CD4-positive, alpha-beta T cell treated with Interleukin-4 for 4 hours (primary cell): ENCODE results near the gene APBA2.
"Not testable (repeated sequence)": the region's sequence is repeated elsewhere in the genome, so short reads cannot be mapped to it uniquely, and the experiment has no call there.

Experiments used
- DNase-seq: peaks from one replicate; pipeline ENCODE4 v3.0.0-alpha.2; 2020

The APBA2 gene

DNA sequence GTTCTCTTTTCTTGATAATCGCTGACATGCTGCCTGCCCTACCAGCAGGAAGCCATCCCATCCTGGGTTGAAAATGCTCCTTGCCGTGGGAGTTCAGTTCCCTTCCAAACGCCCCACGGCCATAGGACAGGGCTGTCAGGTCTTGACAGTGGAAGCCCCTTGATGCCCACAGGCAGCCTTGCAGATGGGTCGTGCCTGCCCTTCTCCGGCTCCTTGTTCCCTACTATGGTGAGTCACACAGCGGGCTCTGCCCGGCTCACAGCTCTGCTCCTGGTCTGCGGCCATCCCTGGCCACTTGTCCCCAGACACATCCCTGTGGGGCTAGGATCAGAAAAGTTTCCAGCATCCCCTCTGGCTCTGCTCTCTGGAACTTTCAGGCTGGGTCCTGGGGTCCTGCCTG, 6.2 kb upstream of the APBA2 start:
- no peak for DNase-seq

DNA sequence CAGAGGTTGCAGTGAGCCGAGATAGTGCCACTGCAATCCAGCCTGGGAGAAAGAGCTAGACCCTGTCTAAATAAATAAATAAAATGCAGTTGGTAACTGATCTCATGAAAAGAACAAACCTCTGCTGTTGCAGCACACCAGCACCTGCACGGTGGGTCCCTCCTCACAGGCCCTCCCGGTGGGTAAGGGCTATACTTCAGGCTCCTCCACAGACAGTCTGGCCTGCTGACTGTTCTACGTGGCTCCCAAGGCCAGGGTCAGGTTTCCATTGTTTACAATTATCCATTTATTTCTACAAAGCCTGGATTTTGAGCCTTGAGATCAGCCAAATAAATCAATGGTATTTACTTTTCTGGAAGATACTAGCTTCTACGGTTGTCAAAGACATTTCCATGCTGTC, 5.1 kb upstream of the APBA2 start:
- DNase-seq: no peak

DNA sequence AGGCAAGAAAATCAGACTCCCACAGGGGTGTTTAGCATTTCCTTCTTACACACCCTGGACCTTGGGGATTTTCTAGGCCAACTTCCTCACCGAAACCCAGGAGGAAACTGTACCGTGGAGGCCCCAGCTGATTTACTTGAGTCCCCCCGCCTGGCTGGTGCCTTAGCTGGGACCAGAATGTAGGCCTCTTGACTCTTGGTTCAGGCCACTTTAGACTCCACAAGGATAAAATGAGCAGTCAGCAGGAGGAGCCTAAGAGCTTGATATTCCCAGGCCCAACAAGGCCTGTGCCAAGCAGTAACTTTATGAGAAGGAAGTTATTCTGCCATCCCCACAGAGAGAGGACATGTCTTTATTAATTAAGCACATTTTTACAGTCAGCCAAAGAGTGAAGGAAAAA, 4.6 kb upstream of the APBA2 start:
- no peak for DNase-seq

DNA sequence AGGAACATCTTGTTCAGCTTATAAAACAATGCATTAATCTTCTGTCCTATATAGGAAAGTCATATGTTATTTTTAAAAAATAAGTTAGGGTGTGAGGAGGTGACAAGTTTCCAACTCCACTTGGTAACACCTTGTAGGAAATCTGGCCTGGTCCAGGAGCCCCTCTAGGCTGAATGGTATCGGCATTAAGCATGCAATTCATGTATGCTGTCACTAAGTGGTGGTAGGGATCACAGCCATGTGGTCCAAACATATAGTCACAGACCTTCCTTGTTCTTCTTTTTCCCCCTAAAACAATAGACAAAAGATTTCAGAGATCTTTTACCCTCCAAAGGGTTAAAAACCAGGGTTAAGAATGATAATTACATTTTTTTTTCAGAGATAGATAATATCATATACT, 4.2 kb upstream of the APBA2 start:
- DNase-seq: no peak

DNA sequence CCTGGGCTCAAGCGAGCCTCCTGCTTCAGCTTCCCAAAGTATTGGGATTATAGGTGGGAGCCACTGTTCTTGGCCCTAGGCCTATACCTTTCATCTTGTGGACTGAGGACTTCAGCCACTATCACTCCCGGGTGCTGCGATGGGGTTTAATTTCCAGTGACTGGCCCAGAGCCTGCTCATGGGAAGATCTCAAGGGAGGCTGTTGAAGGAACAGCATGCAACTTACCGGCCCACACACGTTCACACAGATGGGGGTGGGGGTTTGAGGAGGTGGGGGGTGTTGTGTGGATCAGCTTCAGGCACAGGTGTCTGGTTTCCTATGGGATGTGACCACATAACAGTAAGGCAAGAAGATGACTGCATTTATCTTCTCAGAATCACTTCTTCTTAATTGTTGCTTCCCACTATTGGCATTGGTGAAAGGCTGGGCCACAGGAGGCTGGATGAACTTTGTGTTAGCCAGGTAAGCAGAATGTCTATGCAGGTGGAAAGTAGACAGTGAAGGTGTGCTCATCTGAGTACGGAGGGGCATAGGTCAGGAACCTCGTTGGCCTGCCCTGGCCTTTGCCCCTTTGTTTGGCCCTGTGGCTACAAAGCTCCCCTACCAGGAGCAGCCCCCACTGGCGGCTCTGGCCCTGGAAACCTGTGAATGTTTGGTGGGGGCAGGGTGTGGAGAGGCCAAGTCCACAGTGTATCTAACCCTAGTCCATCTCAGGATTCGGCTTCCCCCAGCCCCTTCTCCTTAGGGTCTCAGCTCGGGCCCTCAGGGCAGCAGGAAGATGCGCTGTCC, 1.4 kb upstream of the APBA2 start:
- no peak for DNase-seq

DNA sequence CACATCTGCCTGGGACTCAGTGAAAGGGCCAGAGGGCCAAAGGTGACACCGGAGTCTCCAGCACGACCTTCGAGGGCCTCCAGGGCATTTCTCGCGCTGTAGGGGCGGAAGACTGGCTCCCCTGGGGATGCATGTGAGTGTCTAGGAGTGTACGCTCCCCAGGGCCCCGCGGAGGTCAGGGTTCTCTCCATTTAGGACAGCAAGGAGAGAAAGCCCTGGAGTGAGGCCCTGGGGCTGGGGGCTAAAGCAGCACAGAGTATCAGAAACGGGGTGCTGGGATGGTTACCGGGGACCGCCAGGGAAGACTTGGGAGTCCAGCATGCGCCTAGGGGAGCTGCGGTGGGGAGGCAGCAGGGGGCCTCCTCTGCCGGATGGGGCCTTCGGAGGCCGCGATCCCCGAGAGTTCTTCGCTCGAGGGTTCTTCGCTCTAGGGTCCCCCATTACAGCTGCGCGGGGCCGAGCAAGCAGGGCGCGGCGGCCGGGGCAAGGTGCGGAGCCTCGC, 595 bp upstream of the APBA2 start:
- no peak for DNase-seq

DNA sequence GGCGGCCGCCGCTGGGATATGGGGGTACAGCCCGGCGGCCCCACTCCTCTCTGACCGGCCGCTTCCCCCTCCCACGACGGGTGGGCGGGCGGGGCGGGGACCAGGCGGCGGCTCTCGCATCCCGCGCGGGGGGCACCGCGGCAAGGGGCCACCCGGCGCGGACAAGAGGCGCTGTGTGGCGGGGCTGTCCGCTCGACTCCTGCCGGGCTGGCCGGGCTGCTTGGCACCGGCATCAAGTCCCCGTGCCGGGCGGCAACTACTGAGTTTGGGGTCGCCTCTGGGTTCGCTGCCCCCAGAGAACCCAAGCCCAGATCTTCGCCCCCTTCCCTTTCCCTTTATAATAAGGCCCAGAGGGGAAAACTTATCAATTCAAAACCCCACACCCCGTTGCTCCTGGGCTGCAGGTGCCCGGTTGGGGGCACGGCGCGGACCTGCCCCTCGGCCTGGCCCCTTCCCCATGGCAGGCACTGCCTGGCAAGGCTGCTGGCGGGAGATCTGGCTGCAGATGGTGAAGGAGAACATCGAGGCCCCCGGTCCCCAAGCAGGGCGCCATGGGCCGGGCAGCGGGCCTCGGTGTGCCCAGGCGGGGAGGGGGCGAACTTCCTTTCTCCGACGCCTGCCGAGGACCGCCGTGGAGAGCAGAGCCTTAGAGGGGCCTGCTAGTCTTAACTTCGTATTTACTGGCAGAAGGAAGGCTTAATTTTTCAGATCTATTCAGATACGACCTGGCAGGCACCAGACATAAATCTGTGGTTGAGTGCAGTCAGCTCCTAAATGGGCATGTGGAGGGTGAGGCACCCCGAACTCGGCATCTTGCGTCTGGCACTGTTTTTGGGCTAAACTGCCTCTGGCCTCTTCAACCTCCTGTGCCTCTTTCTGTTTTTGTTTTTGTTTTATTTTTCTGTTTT, 911 bp downstream of the APBA2 start:
- peak; percentile 2 for DNase-seq

DNA sequence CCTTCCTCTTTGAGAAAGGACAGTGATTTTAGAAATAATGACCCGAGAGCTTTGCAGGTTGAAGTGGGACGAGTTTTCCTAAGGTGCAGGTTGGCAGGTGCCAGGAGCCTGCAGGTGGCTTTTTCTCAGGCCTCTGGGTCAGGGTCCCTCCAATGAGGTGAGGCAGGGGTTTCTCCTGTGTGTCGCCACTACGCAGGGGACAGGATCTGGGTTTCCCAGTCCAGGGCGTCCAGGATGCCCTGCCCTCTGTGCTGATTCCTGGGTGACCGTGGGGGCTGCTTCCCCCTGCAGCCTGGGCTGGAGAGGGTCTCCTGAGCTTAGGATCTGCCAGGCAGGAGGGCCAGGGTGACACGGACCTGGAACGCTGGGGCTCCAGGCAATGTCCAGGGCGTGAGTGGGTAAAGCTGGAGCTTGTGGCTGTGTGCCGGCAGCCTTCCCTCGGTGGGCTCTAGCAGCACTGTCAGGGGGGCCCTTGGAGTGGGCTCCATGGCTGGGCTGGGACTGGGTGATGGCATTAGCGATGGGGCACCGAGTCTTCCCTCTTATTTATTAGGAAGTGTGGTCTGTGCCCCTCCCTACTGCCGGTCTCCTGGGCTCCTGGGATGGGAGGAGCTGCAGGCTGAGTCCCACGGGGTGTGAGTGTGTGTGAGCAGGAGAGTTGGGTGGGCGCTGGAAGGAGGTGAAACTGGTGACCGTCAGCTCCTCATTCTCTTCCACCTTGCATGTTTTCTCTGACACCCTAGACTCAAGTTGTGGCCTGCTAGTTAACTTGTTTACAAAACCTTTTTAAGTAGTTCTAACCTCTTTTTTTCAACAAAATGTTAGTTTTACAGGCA, 1.8 kb downstream of the APBA2 start:
- no peak for DNase-seq

DNA sequence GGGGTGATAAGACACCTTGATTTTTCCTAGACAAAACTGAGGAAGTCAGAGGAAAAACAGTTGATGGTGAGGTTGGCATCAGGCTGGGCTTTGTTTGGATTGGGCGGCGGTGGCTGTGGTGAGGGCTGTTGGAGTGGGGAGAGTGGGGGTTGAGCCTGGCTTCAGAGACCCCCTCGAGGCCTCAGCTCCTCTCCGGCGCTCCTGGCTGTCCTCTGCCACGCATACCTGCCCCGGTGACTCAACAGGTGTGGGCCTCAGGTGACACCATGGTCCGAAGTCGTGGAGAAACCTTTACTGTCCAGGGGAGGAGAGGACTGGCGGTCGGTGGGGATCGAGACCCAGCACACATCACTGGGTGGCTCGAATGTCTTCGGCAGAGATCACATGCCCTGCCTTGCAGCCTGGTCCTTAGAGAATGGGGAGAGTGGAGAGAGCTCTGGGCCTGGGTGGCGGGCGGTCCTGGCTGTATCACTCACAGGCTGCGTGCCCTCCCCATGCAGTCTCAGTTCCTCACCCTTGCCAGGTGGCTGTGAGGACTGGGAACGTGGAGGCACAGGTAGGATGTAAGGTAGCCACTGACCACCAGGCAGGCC, 2.6 kb downstream of the APBA2 start:
- DNase-seq: no peak

DNA sequence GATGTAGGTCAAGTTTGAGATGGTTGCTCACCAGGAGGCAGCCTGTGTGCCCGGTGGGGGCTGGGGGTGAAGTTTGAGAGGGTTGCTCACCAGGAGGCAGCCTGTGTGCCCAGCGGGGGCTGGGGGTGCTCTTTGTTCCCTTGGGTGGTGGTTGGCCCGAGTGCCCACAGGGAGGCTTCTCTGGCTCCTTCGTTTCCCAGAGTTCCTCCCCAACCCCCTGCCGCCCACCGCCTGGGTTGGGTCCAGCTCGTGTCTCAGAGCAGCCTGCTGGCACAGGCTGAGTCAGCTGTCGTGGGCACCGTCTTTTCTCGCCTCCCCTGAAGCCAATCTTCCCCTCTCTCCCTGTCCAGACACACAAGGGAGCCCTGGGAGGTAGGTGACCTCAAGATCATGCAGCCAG, 3.1 kb downstream of the APBA2 start:
- no peak for DNase-seq

DNA sequence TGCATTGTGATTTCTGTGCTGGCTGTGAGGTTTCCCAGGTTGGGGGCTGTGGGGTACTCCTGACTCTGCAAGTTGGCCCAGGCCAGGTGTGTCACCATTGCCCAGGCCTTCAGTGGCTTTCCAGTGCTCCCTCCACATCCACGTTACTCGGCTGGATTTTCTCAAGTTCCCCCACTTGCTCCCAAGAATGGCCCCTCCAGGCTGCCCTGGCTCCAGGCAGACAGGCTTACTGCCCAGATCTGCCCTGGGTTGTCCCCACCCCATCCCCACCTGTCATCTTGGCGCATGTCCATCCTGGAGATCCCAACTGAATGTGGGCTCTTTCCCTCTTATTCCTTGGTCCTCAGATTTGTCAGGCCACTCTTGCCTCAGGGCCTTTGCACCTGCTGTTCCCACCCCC, 3.6 kb downstream of the APBA2 start:
- DNase-seq: no peak

DNA sequence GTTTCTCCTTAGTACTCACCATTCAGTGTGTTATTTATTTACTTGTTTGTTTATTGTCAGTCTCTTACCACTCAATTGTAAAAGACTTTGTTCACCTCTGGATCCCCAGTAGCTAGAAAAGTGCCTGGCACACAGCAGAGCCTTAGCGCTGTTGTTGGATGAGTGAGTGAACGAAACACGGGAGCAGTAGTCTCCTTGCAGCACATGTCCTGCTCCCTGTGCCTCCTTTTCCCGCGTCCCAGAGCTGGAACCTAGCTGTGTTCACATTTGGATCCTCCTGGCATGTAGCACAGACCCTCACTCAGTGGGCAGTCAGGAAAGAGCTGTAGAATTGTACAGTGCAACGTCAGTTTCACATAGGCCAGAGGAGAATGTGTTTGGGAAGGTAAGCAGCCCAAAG, 4.1 kb downstream of the APBA2 start:
- not testable (repeated sequence) for DNase-seq

DNA sequence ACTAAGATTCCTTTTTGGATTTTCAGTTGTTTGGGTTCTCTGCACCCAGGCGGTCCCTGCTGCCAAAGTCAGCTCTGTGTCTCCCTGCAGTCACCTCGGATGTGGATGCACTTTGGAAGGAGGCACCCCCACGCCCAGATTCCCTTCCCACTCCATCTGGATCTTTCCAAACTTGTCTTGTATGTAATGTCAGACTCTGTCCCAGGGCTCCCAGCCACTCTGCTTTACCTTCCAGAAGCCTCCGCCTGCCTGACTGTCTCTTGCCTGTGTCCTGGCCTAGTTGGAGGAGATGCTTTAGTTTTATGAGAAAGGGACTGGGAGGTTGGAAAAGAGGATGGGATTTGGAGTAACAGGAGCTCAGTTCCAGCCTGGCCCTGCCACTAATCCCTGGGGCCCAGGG, 4.5 kb downstream of the APBA2 start:
- not testable (repeated sequence) for DNase-seq

DNA sequence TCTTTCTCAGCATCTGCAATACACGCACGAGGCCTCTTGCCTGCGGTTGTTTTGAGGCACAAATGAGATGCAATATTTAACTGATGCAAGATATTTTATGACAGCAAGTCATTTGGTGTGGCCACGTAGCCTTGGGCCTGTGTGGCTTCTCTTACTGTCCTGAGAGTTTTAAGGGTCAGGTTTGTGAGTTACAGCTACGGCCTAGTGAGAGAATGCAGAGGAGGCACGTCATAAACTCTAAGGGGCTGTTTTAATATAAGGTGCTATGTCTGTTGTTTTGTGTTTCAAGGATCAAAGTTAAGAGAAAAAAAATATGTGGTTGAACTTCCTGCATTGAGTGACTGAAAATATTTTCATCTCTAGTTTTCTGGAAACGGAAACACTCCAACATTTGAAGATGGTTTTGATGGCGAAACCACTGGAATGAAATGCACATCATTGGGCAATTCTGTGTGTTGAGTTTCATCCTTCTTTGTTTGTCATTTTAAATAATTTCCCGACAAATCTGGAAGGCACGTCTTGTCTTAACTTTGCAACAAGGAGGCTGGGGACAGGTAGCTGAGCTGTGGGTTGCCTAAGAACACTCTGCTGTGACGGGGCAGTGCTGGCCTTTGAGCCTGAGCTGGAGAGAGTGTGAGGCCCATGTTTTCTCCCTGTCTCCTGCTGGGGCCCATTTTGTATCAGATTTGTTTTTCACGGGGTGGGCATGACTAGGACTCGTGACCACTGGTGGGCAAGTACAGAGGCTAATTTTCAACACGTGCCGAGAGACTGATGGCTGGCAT, 5.1 kb downstream of the APBA2 start:
- peak; percentile 24 for DNase-seq

DNA sequence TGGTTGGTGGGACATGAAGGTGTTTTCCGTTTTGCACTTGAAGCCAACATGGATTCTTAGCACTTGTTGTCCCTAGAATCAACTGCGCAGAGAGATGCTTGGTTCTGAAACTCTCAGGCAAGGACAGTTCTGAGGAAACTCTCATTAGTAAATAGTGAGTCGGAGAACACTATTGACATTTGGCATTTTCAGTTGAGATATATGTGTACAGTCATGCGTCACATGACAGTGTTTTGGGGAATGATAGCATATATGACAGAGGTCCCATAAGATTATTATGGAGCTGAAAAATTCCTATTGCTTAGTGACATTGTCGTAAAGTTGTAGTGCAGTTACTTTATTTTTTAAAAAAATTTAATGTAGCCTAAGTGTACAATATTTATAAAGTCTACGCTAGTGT, 5.8 kb downstream of the APBA2 start:
- DNase-seq: no peak

DNA sequence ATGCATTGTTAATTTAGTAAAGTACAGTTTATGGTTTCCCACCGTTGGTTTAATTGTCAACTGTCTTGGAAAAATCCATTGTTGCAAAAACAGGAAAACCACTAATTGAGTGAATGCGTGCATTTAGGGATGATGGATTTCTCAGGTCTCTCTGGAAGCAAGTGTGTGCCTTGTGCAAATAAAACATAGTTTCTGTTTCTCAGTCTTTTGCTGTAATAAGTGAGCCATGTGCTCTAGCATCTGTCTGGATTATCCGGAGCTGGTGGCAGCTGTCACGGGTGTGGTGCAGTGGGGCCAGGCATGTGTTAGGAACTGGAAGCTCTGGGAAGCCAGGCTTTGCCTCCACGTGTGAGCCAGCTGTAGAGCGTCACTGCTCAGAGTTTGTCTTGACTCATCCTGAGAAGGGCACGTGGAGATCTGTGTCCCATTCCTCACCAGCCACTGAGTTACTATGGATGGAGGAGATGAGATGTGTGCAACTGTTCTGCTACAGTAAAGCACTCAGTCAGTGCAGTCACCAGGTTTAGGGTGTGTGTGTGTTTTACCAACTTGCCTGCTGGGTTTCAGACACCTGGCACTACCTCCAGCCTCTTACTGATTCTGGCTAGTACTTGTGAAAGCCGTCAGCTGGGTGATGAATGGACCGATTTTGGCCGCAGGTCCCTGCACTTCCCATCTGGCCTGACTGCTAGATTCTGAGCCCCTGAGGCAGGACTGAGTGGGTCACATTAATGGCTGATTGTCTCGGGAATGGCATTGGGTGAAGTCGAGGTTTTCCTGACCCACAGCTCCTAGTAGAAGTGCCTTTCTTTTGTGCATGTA, 7.2 kb downstream of the APBA2 start:
- no peak for DNase-seq

DNA sequence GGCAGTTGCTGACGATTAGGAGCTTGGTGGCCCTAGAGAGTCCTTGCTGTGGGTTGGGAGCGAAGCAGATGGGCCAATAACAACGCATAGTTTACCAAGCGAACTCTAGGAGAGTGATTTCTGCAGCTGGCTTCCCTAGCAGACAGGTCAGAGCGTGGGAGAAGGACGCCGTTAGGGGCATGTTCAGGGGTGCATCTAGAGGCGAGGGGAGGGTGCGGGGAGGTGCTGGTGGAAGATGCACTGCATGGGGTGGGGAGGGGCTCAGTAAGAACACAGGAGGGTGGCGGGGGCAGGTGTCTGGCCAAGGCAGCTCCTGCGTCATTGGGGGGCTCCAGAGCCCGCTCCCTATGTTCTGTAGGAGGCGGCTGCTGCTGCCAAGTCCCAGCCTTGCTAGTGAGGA, 8.9 kb downstream of the APBA2 start:
- no peak for DNase-seq

DNA sequence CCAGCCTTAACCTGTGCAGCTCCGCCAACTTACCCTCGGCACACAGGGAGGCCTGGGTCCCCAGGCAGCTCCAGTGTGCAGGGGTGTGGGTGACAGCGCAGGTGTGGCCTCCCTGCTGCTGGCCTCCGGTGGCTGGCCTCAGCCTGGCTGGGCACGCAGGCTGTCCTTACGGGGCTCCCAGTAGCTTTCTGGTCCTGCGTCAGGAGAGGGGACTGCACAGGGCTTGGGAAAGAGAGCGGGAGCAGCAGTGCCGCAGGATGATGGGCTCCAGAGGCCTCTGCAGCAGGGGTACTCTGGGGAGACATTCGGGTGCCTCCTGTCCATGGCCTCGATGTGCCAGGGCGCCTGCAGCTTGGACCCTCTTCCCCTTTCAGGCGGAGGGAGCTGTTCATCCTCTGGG, 9.4 kb downstream of the APBA2 start:
- DNase-seq: no peak

DNA sequence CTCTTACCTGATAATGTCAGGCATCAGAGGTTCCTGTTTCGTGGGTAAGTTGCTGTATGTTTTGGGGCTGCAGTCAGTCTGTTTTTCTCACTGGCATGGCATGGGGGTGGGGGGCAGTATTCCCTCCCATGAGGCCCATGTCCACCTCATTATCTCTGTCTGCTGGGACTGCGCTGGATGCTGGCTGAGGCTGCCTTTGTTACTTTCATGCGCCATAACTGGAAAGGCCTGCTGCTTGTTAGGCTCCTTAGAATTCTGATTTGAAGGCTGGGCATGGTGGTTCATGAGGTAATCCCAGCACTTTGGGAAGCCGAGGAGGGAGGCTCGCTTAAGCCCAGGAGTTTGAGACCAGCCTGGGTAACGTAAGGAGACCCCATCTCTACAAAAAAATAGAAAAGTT, 9.8 kb downstream of the APBA2 start:
- no peak for DNase-seq

DNA sequence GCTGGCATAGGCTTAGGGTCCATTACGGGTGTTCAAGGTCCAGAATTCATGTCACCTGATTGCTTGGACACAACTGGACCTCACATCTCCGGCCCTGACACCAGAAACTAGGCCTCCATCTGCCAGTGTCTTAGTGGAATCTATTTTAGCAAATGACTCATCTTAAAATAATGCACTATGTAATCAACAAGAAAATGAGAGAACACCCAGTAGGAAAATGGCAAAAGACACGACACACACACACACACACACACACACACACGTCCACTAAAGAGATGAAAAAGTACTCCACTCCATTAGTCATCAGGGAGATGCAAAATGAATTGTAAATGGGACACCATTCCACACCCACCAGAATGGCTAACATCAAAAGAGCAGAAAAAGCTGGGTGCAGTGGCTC, 11.2 kb downstream of the APBA2 start:
- no peak for DNase-seq
